SK-N-SH treated with all-trans-retinoic acid at 6 μM for 48 hours (cell line): ENCODE measurements around the gene NUP210.

Source experiments
- BACH2 ChIP-seq: fragments of 250-450 bp; sonication (Bioruptor Pico); IDR thresholded peaks from 2 replicates; pipeline ENCODE4 v1.9.0; 2021; ENCODE audit warnings: mild to moderate bottlenecking, borderline replicate concordance
- ESRRG ChIP-seq: fragments of 250-450 bp; sonication (Bioruptor Pico); IDR thresholded peaks from 2 replicates; pipeline ENCODE4 v1.6.1; 2021; ENCODE audit warnings: mild to moderate bottlenecking
- ISL1 ChIP-seq: fragments of 250-450 bp; sonication (Bioruptor Pico); IDR thresholded peaks from 2 replicates; pipeline ENCODE4 v2.1.2; 2022; ENCODE audit warnings: mild to moderate bottlenecking, moderate library complexity
- SNAI2 ChIP-seq: fragments of 250-450 bp; sonication (Bioruptor Pico); IDR thresholded peaks from 2 replicates; pipeline ENCODE4 v1.5.0; 2020; ENCODE audit warnings: mild to moderate bottlenecking, moderate library complexity
- TOX ChIP-seq: fragments of 250-450 bp; sonication (Bioruptor Pico); IDR thresholded peaks from 2 replicates; pipeline ENCODE4 v1.8.0; 2021; ENCODE audit warnings: mild to moderate bottlenecking, moderate library complexity, borderline replicate concordance
- ZC3H10 ChIP-seq: fragments of 250-450 bp; sonication (Bioruptor Pico); IDR thresholded peaks from 2 replicates; pipeline ENCODE4 v1.5.1; 2021; ENCODE audit warnings: mild to moderate bottlenecking, moderate library complexity
- ZFP3 ChIP-seq: fragments of 250-450 bp; sonication (Bioruptor Pico); IDR thresholded peaks from 2 replicates; pipeline ENCODE4 v1.5.0; 2020; ENCODE audit warnings: mild to moderate bottlenecking, moderate library complexity
- ZFP30 ChIP-seq: fragments of 450-650 bp; formaldehyde crosslinking; IDR thresholded peaks from 2 replicates; pipeline ENCODE4 v1.5.0; 2022; ENCODE audit warnings: mild to moderate bottlenecking, moderate library complexity
- ZNF70 ChIP-seq: fragments of 450-650 bp; formaldehyde crosslinking; IDR thresholded peaks from 2 replicates; pipeline ENCODE4 v1.5.0; 2020; ENCODE audit warnings: mild to moderate bottlenecking, moderate library complexity
- ZNF8 ChIP-seq: fragments of 450-650 bp; formaldehyde crosslinking; IDR thresholded peaks from 2 replicates; pipeline ENCODE4 v1.5.0; 2020; ENCODE audit warnings: mild to moderate bottlenecking, moderate library complexity
- TF ChIP-seq, protein P1 (sequence below): fragments of 250-450 bp; sonication (Bioruptor Pico); IDR thresholded peaks from 2 replicates; pipeline ENCODE4 v1.5.1; 2020; ENCODE audit warnings: low read depth, mild to moderate bottlenecking, moderate library complexity
- TF ChIP-seq, protein P2 (sequence below): fragments of 250-450 bp; sonication (Bioruptor Pico); IDR thresholded peaks from 2 replicates; pipeline ENCODE4 v1.8.0; 2020; ENCODE audit warnings: mild to moderate bottlenecking, moderate library complexity, borderline replicate concordance
- TF ChIP-seq, protein P3 (sequence below): fragments of 250-450 bp; sonication (Bioruptor Pico); IDR thresholded peaks from 2 replicates; pipeline ENCODE4 v1.5.0; 2020; ENCODE audit warnings: mild to moderate bottlenecking, moderate library complexity

DNA sequence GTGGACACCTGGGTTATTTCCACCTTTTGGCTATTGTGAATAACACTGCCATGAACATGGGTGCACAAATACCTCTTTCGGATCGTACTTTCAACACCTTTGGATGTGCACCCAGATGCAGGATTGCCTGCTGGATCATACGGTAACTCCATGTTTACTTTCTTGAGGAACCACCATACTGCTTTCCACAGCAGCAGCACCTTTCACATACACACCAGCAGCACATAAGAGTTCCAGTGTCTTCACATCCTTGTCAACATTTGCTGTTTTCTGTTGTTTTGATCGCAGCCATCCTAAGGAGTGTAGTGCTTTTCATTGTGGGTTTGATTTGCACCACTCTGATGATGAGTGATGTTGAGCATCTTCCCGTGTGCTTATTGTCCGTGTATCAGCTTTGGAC, 51.3 kb downstream of the NUP210 start:
- TF ChIP-seq, protein P1, sequence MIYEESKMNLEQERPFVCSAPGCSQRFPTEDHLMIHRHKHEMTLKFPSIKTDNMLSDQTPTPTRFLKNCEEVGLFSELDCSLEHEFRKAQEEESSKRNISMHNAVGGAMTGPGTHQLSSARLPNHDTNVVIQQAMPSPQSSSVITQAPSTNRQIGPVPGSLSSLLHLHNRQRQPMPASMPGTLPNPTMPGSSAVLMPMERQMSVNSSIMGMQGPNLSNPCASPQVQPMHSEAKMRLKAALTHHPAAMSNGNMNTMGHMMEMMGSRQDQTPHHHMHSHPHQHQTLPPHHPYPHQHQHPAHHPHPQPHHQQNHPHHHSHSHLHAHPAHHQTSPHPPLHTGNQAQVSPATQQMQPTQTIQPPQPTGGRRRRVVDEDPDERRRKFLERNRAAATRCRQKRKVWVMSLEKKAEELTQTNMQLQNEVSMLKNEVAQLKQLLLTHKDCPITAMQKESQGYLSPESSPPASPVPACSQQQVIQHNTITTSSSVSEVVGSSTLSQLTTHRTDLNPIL (CRISPR knock-in tag): no peak
- TF ChIP-seq ZC3H10 (CRISPR knock-in tag): no peak
- TF ChIP-seq BACH2: no peak
- TF ChIP-seq ISL1 (CRISPR knock-in tag): no peak
- TF ChIP-seq ZFP3 (CRISPR knock-in tag): no peak
- TF ChIP-seq ZNF8 (CRISPR knock-in tag): no peak
- TF ChIP-seq, protein P2, sequence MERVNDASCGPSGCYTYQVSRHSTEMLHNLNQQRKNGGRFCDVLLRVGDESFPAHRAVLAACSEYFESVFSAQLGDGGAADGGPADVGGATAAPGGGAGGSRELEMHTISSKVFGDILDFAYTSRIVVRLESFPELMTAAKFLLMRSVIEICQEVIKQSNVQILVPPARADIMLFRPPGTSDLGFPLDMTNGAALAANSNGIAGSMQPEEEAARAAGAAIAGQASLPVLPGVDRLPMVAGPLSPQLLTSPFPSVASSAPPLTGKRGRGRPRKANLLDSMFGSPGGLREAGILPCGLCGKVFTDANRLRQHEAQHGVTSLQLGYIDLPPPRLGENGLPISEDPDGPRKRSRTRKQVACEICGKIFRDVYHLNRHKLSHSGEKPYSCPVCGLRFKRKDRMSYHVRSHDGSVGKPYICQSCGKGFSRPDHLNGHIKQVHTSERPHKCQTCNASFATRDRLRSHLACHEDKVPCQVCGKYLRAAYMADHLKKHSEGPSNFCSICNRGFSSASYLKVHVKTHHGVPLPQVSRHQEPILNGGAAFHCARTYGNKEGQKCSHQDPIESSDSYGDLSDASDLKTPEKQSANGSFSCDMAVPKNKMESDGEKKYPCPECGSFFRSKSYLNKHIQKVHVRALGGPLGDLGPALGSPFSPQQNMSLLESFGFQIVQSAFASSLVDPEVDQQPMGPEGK (CRISPR knock-in tag): no peak
- no peak for TF ChIP-seq ZFP30 (CRISPR knock-in tag)
- no peak for TF ChIP-seq SNAI2 (CRISPR knock-in tag)
- TF ChIP-seq ESRRG (CRISPR knock-in tag): no peak
- no peak for TF ChIP-seq ZNF70 (CRISPR knock-in tag)
- no peak for TF ChIP-seq TOX (CRISPR knock-in tag)
- TF ChIP-seq, protein P3, sequence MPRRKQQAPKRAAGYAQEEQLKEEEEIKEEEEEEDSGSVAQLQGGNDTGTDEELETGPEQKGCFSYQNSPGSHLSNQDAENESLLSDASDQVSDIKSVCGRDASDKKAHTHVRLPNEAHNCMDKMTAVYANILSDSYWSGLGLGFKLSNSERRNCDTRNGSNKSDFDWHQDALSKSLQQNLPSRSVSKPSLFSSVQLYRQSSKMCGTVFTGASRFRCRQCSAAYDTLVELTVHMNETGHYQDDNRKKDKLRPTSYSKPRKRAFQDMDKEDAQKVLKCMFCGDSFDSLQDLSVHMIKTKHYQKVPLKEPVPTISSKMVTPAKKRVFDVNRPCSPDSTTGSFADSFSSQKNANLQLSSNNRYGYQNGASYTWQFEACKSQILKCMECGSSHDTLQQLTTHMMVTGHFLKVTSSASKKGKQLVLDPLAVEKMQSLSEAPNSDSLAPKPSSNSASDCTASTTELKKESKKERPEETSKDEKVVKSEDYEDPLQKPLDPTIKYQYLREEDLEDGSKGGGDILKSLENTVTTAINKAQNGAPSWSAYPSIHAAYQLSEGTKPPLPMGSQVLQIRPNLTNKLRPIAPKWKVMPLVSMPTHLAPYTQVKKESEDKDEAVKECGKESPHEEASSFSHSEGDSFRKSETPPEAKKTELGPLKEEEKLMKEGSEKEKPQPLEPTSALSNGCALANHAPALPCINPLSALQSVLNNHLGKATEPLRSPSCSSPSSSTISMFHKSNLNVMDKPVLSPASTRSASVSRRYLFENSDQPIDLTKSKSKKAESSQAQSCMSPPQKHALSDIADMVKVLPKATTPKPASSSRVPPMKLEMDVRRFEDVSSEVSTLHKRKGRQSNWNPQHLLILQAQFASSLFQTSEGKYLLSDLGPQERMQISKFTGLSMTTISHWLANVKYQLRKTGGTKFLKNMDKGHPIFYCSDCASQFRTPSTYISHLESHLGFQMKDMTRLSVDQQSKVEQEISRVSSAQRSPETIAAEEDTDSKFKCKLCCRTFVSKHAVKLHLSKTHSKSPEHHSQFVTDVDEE (CRISPR knock-in tag): no peak
